ENCODE results near the gene CXCL17.

GRCh38 chr19:42410371-42410770 is 32.4 kb downstream of the CXCL17 start:
- TF ChIP-seq POLR2A (IDR thresholded peaks at IDR 0.05; ENCODE audit: low read depth, low read length) (no peak), POLR2AphosphoS5 (IDR thresholded peaks at IDR 0.05; ENCODE audit: low read depth, low read length) (no peak), TAF1 (IDR thresholded peaks at IDR 0.05; ENCODE audit: borderline replicate concordance, low read depth, low read length) (no peak)

Measured in GM12892 (cell line).